GM21390 (cell line): ENCODE data around the gene FGF14.

Experiments used
- ATAC-seq: cut with Tn5 transposase; IDR thresholded peaks from one replicate; pipeline ENCODE4 v1.9.1; 2021; ENCODE audit not compliant: unreplicated experiment

FGF14 gene

DNA sequence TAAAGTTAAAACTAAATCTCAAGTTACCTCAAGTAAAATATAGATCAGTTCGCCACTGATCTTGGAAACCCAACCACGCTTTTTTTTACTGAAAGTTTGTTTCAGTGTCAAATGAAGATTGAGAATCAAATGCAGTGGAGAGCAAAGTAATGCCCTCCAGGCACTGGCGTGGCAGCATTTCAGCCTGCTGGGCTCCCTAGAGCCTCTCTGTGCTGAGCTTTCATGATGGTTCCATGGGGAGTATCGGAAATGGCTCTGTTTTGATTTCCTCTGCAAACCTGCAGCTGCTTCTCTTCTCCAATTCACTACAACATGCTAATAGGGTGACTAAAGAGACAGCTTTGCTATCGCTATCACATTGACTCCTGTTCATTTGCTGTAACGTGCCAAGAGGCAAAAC is 141.6 kb downstream of the FGF14 start:
- ATAC-seq, result no peak

DNA sequence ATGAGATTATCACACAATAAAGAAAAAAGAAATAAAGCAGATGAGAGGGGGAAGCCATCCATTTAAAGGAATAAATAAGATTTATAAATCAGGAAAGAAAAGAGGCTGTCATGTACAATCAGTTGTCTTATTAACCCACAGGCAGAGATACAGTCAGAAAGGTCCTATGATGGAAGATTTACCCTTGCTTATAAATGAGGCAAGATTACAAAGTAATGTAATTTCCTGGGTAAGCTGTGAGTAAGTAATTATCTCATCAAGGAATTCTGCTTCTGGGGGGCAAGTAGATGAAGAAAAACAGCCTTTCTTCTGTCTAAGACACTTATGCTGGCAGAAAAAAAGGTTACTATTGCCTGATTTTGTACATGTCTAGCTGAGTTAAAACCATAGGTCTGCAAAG is 146.4 kb downstream of the FGF14 start:
- no peak for ATAC-seq

DNA sequence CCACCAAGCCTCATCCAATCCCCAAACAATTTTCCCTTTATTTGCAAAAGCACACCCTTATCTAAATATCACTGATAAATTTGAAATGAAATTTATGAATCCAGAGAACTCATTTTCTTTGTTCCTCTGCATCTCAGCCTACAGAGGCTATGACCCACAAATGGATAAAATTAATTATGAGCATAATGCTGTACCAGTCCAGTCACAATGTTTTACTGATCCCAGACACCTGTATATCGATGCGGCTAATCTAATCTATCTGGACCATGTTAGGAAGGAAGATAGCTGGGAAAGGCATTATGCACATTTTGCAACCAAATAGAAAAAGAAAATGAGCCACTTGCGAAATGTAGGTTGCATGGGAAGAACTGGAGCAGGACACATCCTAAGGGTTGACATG is 150.0 kb downstream of the FGF14 start:
- no peak for ATAC-seq

DNA sequence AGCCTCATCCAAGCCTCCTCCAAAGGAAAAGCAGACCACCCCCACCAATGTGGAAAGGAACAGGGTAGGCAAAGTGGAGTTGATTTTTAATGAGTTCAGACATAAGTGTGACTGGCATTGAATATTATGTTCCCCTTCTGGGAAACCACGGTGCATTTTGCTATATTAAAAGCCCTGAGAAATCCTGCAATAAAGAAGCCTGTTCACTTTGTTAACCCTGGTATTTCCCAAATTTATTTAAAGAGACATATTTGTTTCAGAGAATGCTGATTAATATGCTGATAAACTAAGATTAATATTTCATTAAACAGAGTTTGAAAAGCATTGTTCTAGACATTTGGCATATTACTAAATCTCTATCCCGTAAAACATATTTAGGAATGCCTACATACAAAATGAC is 151.4 kb downstream of the FGF14 start:
- ATAC-seq, result no peak

DNA sequence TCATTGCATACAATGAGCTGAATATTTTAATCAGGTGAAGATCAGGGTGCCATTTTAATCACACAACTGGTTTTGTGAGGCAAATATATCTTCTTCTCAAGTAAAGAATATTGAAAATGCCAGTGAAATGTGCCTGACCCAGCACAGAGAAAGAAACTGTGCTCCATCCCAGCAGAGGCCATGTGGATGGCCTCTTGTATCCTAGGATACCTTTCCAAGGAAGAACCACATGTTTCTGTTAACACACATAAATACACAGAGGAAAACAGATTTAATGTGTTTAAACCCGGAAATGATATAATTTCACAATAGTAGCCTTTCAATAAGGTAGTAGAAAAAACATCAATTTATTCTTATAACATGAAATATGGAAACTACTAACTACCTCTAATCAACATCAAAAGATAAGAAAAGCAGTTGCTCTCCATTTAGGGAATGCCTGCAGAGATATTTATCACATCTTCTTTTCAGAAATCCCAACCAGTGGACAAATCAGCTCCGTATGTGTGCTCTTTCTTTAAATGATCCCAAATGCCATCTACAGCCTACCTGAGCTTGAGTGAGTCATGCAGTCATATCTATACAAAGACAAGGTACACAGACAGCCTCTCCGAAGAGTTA is 157.1 kb downstream of the FGF14 start:
- no peak for ATAC-seq

DNA sequence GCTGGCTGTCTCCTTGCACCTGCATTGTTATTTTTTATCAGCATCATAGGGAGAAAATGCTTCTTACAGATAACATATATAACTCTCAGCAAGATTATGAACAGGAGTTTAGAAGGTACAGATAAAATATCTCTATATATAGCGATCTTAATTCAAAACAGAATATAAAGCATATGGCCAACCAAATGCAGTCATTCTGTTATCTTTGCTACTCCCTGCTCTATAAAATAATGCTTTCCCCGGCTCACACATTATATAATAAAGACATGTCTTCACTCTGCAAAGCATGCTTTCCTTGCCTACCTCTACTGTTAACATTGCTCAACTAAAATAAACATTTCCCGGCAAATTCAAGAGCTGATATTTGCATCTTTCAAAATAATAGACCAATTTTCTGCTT is 161.7 kb downstream of the FGF14 start:
- no peak for ATAC-seq

DNA sequence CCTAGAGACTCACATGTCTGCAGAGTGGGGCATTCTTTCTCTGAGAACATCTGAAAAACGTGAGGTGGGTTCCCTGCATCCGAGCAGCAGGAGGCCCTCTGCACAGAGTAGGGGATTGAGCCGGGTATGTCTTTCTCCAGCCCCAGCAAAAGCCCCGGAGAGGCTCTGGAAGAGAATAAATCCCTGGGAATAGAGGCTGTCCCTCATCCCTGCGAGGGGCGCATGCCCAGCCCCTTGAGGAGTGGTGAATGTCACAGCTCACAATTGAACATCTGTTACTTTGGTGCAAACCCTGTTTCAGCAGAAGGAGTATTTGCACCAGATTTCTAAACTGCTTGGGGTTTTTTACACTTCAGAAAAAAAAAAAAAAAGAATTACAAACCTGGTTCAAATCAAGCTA is 164.6 kb downstream of the FGF14 start:
- no peak for ATAC-seq

DNA sequence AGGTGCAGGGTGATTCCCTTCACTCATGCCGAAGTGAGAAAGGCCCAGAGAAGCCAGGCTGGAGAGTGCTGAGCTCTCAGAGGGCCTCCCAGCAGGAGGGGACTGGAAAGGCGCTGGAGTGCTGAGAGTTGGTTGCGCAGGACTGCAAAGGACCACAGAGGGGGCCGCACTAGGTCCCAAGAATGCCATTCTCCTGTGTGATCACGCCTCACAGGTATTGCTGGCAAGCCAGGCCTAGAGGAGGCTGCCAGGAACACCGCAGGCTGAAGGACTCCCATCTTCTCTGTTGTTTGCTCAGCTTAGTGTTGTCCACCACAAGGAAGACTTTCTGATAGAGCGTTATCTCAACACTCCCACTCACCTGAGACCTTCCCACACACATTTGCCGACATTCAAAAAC is 165.0 kb downstream of the FGF14 start:
- ATAC-seq, result no peak

DNA sequence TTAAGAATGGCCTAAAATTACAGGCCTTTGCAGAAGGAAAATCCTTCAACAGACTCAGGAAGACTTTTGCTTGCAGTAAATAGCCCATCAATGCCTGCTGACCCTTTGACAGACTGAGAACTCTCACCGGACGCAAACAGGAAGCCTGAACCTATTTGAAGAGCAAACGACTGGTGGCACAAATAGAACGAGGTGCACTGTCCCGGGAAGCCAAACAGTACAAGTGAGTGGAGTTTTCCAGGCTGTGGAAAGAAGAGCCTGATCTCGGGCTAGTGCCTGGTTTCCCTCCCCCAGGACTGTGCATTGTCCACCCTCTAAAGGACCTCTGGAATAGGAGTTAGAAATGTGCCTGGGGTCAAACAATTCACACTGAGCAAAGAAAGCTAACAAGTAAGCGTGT is 165.5 kb downstream of the FGF14 start:
- no peak for ATAC-seq

DNA sequence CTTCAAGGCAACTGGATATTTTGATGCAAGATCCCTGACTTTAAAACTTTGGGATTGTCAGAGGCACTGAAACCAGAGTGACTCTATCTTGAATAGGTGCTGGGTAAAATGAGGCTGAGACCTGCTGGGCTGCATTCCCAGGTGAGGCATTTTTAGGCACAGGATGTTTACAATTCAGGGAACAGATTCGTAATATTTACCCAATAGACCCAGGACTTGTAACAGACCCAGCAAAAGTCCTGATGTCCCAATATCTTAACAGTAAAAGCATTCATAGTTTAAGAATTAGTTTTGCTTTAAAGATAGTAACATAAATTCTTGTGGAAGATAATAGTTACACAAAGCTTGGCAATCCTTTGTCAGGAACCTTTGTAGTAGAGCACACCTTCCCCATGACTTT is 166.2 kb downstream of the FGF14 start:
- ATAC-seq, result no peak

DNA sequence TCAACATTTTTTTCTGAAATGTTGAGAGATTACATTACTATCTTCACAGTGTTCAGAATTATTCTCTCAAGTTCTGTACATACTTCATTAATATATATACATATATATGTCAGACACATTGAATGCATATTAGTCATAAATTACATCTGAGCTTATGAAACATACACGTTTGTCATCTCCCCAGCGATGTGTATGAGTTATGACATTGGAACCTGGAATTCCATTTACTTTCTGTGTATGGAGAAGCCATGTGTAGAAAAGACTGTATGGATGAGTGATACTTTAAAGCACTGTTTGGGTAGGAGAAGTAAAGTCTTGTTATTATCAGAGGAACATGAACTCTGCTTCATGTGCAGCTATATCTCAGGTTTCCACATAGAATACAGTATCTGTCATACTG is 167.2 kb downstream of the FGF14 start:
- ATAC-seq, result no peak

DNA sequence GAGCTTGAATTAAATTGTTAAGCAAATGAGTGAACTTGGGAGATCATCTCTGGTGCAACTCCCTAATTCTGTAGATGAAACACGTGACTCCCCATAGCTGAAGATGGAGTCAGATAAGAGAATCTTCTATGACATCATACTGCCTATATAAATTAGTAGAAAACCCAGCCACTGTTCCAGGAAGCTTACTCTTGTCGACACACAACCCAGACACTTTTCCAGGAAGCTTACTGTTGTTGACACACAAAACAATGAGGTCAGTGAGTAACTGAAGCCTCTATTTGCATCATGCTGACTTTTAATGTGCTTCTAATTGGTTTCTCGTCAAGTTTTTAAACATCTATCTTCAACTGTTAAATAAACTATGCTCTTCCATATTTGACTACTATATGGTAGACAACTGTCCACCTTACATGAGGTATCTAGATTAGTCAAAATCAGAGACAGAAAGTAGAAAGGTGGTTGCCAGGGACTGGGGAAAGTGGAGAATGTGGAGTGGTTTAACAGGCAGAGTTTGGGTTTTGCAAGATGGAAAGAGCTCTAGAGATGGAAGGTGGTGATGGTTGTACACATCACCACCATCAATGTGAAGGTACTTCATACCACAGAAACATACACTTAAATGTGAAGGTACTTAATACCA is 168.2 kb downstream of the FGF14 start:
- ATAC-seq, result no peak

DNA sequence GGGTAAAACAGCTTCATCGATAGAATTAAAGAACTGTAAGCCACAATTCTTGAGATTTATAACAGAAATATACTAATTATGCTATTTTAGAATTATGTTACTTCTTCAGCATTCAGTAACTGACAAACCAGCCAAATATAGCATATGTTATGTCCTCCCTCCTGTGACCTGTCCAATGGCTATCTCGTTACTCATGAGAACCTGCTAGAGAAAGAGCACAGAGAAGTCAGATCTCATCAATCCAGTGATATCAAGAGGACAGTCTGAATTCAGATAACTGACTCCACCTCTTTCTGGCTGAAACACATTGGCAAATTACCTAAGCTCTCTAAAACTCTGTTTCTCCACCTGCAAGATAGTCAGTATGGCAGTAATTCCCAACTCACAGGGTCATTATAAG is 170.4 kb downstream of the FGF14 start:
- no peak for ATAC-seq

DNA sequence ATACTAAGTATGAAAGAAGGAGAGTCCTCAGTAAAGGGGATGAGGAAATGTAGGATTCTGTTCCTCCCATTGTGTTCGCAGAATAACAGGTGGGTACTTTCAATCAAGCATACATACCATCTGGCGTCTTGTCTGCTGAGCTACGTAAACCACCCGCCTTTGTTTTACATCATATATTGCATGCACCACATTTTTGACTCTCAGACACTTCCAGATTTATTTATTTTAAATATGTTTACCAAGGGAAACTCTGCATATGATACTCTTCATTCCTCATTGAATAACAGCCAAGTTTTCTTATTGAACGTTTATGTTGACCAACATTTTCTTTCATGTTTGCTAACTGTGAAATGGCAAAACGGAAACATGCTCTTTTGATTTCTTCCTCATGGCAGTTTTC is 174.1 kb downstream of the FGF14 start:
- no peak for ATAC-seq

DNA sequence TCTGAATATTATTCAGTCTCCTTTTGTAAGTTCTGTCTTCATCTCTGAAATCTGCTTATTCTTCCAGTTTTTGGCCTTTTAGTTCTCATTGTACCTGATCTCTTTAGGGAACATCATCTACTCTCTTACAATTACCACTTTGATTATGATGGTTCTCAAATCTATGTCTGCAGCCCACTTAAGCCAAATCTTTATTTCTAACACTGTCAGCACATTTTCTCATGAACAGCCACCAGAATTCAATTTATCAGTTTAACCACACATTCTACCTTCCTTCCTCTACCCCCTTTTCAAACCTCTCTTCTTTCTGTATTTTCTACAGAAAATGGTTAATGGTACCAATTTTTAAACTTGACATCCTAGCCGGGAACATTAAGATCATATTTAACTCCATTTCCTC is 175.3 kb downstream of the FGF14 start:
- no peak for ATAC-seq

DNA sequence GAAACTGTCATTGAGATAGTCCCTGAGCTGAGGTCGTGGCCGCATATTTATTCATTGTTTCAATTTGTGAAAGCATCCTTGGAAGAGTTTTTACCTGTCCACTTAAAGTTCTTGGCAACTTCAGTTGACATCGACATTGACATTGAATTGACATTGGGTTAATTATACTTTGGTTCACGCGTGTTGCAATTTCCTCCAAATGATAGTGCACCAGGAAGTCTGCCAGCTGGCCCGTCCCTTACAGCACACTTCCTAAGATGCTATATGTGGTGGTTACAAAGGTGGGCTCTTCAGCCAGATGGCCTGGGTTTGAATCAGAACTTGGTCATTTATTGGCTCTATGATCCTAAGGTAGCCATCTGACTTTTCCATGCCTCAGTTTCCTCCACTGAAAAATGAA is 176.0 kb downstream of the FGF14 start:
- ATAC-seq, result no peak

DNA sequence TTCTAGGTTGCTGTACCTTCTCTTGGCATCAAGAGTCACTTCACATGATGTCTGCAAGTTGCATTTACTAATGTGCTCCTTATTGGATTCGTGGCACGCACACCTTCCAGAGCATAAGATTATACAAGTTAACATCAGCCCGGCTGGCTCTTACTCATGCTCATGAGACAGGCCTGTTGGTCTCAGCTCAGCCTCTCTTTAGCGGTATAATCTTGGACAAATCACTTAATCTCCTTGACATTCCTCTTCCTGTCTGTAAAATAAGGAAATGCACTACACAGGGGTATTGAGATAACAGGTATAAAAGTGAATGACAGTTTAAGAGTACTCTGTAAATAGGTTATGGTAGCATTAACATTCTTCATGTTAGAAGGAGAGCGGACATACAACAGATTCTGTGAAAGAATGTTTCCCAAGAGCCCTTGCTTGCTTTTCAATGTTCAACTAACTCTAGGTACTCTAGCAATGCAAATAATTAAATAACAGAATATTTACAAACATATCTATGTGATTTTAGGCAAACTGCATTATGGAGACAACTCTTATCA is 181.1 kb downstream of the FGF14 start:
- ATAC-seq, result no peak

DNA sequence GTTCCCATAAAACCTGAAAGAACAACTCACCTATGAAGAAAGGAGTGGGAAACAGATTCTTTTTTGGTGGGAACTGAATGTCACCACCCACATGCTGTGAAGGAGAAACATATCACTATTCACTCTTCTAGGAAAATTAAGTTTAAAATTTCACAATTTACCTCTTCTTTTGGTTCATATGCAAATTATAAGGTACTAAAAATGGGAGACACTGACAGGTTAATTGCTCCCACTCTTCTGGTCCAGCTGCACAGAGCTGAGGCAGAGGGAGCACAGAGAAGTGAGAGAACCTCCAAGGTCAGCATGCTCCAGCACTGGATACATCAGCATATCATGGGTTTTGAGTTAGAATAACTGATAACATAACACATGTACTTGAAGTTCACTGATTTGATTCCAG is 186.9 kb downstream of the FGF14 start:
- no peak for ATAC-seq

DNA sequence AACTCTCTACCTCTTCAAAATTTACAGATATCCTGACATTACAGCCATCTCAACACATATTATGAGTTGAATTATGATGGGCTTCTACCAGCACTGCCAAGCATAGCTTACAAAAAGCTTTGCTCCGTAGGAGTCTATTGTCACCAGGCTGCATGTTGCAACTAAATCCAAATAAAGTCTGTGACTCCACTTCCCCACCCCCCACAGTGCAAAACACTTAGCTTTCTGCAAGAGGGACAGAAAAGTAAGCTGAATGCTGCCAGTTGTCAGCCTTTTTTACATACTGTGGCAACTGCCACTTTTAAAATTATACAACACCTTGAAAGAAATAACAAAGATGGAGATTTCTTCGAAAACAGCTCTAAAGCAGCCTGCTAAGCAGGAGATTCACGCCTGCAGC is 189.1 kb downstream of the FGF14 start:
- no peak for ATAC-seq

DNA sequence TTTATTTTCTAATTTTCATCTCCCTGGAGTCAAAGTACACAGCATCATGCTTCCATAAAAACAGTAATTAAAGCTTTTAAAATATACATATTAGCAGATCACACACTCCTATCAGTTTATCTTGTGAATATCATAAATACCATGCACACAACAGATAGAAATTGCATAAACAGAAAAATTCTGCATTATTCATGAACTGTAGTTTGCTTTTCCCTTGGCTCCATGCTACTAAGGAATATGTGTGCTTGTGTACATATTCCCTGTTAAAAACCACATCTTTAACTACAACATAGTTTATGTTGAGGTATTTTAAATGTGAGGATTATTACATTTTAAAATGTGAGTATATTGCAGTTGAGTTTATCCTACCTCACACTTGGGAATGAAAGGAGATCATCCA is 193.5 kb downstream of the FGF14 start:
- ATAC-seq, result no peak

DNA sequence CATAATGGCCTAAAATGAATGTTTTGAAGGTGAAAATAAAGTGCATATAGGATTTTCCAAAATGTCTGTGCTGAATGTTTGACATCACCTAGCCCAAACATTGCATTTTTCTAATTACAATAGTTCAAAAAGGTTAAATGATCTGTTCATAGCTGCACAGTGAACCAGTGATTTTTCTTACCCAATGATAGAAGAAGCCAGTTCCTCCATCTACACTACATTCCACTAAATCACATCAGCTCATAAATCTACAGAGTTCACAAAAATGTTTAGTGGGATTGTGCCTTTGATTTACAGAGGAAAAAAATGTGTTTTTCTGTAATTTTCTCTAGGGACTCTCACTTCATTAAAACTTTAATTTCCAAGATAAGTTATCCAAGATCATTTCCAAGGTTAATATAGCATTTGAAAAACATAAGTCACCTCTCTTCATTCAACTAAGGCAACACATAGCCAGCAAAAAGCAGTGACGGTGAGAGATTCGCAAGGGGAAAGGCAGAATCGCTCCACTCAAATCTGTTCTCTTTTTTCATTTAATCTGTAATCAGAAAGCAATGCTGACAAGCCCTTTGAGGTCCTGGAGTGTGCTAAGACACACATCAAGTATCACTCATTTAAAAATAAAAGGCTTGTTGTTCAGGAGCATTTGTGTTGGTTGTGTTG is 194.0 kb downstream of the FGF14 start:
- ATAC-seq, result no peak

DNA sequence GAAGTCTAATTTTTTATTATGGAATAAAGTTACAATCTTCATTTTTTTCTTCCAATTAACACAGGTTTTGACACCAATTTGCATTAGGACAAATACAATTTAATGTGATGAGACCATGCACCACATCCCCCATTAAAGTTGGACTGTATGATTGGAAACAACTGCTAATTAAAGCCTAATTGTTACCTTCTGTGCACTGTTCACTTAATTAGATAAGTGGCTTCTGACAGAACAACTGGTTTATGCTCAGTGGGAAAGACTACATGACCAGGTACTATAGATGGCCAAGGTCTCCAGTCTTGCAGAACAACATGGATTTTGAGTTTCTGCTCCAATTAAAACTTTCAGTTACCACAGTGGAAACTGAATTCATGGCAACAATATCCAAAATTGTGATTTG is 198.1 kb downstream of the FGF14 start:
- no peak for ATAC-seq
